Effector CD8-positive, alpha-beta T cell (primary cell): ENCODE data around the gene TUBGCP3.
"Not testable (repeated sequence)": the region's sequence is repeated elsewhere in the genome, so short reads cannot be mapped to it uniquely, and the experiment has no call there.

Source experiments
- DNase-seq: peaks from one replicate; lab custom pipeline; 2025; lab: John Stamatoyannopoulos, UW

The TUBGCP3 gene

DNA sequence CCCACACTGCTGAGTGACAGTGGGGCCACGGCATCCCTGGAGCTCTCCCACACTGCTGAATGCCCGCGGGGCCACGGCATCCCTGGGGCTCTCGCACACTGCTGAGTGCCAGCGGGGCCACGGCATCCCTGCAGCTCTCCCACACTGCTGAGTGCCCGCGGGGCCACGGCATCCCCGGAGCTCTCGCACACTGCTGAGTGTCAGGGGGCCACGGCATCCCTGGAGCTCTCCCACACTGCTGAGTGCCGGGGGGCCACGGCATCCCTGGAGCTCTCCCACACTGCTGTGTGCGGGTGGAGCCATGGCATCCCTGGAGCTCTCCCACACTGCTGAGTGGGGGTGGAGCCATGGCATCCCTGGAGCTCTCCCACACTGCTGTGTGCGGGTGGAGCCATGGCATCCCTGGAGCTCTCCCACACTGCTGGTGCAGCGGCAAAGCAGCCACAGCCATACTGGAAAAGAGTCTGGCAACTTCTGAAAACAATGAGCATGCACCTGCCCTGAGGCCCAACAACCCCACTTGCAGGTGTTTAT is 8.6 kb downstream of the TUBGCP3 start:
- DNase-seq, result no peak

DNA sequence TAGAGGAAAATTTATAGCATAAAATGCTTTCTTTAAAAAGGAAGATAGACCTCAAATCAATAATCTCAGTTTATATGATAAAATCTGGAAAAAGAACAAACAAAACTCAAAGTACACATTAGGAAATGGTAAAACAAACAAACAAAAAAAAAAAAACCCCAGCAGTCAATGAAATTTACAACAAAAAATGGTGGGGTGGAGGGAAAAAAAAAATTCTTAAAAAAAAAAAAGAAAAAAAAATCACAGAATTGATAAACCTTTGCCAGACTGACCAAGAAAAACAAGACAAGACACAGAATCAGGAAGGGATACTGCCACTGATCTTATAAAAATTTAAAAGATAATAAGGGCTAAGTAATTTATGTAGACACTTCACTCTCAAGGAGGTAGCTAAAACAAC is 11.2 kb downstream of the TUBGCP3 start:
- DNase-seq, result no peak

DNA sequence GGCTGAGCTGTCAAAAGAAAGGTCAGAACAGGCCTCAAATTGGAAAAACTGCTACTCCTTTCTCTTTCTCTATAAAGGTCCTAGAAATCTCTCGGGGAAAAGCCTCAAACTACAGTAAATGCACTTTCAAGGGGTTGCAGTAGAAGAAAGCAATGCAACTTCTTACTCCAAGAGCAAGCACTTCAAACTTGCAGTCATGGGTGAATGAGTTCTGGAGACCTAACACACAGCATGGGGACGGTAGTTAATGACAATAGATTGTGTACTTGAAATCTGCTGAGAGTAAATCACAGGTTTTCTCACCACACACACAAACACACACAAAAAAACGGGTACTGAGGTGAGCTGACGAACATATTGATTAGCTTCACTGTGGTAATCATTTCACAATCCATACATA is 11.8 kb downstream of the TUBGCP3 start:
- DNase-seq, result no peak

DNA sequence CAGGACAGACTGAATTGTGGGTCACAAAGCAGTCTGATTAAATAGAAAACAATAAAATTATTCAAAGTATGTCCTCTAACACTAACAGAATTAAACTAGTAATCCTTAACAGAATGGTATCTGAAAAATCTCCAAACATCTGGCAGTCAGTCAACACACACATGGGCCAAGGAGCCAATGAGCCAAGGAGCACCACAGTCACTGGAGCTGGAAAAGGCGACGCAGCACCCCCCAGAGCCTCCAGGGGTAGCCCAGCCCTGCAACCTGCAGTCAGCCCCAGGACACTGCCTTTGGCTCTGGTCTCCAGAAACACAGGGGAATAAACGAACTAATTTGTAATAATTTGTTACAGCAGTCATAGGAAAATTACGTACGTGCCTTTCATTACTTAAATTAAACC is 12.3 kb downstream of the TUBGCP3 start:
- DNase-seq, result no peak

DNA sequence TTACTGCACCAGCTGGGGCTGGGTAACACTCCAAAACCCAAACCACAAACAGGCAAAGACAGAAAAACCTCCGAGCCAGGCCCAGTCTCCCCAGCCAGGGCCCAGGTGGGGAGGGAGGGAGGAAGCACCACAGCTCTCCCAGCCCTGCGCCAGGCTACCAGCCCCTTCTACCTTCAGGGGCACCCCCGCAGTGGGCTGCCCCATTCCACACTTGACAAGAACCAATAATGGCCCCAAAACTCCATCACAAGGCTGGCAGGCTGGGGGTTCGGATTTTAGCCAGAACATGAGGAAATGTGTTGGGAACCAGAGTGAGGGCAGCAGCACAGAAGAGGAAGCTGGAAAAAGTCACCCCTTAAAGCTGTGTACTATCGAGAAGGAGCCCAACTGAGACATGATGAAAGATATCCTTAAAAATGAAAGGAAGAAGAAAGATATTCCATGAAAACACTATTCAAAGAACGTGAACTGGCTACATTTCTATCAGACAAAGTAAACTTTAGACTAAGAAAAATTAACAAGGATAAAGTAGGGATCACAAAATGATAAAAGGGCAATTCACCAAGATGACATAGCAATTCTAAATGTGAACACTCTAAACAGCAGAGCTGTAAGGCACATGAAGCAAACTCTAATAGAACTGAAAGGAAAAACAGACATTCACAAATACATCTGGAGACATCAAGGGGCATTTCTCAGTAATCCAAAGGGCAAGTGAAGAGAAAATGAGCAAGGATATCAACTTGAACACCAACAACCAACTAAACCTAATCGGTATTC is 12.9 kb downstream of the TUBGCP3 start:
- DNase-seq, result no peak

DNA sequence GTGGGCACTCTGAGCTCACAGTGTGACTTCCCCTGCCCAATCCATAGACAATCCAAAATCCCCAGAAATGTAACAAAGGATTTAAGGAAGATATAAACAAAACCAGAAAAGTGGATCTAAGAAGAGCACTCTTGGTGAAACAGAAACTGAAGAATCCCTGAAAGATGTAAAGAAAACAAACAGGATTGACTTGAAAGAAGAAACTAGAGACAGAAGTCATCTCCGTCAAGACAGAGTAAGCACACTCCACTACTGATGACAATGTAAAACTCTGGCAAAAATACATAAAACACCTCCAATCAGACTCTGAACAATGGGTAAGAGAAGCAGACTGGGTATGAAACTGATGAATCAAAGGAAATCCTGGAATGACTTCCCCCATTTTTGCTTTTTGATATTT is 13.5 kb downstream of the TUBGCP3 start:
- DNase-seq, result no peak

DNA sequence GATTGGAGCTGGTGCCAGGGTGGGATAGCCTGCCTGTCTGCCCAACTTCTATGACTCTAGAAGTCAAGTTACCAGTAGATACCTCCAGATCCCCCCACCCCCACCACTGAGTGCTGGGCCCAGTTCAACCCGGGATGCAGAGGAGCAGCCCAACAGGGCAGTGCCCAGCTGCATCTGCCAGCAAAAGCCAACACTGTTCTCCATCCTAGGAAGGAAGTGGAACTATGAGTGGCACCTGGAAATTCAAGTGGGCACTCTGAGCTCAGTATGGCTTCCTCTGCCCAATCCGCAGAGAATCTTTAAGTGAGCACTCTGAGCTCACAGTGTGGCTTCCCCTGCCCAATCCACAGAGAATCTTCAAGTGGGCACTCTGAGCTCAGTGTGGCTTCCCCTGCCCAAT is 14.2 kb downstream of the TUBGCP3 start:
- DNase-seq, result no peak

DNA sequence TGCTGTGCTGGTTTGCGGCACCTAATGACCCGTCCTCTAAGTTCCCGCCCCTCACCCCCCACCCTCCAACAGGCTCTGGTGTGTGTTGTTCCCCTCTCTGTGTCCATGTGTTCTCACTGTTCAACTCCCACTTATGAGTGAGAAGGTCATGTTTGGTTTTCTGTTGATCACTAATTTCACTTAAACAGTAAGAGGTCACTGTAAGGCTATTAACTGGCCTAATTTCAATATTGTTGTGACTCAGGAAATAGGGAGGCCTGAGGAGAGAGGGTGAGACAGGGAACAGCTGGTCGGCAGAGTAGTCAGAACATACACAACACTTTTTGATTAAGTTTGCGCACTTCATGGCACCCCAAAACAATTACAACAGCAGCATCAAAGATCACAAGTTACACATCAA is 15.6 kb downstream of the TUBGCP3 start:
- no peak for DNase-seq

DNA sequence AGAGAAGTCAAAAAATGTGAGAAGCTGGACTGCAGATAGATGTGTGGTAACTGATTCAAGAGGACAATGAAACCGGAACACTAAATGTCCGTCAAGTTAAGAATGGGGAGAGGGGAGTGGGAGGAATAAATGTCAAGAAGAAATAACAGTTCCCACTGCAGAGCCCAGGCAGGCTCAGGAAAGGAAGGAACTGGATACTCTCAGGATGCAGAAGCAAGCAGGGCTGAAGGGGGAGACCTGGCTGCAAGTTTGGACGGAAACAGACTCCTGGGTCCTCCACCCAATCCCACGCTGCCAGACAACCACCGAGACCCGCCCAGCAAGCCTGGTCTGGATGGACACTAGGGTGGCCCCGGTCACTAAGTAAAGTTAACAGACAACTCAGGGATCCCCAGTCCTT is 18.1 kb downstream of the TUBGCP3 start:
- DNase-seq, result no peak

DNA sequence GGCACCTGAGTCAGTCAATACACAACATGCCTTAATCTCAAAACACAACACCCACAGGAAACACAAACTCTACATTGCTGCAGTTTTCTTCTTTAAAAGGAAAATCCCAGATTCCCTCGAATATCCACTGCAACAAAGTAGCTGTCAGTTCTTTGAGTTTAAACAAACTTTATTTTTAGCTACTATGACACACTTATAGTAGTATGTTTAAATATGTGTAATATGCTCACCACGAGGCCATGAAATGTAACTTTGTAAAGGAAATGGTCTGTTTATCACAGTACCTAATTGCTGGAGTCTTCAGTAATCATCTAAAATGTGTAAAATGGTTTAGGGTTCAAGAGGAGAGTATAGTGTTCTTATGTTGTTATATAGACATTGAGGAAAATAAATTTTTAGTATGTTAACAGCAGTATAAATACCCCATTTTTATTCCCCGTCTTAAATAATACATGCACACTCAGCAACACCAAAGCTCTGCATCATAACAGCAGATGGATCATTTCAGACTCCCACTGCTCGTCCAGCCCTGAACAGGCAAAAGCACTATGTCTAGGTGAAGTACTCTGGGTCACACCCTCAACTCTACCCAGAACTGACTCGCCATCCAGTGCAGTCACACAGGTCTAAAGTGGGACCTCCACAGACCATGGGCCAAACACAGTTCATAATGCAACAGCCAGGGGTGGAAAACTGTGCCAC is 20.6 kb downstream of the TUBGCP3 start:
- DNase-seq, result no peak

DNA sequence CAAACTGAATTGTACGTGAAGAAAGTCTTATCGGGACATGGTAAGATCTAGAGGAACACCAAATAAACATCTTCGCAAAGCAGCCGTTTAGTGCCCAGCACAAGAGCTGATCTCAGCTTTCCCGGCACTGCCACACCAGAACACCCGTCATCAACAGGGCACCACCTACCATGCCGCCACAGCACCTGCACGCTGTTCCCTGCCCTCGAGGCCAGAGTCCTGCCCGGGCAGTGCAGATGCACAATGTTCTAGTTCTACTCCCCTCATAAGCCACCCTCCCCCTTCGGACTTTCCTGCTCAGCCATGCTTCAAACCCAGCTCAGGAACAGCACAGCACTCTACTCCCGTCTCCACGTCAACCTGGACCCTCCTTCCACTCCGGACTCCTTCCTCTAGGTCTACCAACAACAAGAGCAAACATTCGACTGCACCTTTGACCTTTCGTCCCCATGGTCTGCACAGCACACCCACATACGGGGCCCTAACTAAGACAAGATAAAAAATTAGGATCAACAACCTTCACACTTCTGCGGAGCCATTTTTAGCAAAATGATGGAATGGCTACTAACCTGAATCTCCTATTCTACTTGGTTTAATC is 25.1 kb downstream of the TUBGCP3 start:
- DNase-seq, result no peak

DNA sequence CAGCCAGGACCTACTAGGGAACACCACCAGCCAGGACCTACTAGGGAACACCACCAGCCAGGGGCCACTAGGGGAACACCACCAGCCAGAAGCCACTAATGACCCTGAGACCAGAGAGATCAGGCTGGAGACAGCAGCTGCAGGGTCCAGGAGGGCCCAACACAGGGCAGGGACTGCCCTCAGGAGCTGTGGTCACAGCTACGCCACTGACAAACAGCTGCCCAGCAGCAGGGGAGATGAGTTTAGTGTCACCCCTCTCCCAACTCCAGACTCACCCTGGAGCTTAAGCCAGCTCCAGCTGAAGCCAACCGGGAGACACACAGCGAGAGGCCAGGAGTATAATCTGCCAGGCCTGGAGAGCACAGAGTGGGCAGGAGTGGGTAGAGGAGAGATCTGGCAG is 25.7 kb downstream of the TUBGCP3 start:
- no peak for DNase-seq

DNA sequence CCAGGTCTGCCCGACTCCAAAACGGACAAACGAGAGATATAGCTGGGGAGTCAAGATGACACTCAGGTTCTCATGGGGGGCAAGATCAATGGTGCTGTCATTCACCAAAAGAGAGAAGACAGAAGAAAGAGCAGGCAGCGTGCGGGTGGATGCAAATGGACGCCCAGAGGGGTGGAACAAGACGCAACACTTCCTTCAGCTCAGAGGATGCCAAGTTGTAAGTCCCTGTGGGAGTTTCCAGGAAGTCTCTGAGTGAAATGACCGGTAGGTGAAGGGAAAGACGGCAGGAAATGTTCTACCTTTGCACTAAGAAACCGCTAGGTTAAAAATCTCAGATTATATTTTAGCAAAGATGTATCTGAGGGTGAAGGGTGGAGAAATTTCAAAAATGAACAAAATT is 26.5 kb downstream of the TUBGCP3 start:
- DNase-seq, result no peak

DNA sequence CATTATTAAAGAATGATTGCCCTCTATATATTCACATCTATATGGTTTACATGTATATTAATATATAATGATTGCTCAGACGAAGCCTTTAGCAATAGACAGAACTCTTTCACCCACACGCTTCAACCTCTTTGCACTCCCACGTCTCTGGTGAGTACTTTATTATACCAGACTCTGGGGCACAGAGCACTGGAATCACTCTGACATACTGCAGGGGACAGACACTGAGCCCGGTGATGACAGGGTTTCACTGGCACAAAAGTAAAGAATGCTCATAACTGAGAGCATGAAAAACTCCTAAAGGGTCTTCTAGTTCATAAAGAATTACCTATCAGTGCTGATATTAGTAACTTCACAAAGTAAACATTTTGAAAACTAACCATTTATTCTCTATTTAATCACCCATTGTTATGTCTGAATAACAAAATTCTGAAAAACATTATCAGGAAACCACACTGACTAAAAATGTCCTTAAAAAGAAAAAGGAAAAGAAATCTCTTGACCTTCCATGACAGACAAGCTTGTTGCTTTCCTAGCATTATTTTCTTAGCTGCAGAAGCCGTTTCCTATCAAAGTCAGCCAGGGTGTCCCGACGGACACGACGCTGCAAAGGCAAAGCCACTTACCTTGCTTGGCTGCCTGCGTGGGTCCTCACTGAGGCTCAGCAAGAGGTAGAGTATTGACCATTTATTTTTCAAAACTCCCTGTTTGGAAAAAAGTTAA is 29.1 kb downstream of the TUBGCP3 start:
- no peak for DNase-seq

DNA sequence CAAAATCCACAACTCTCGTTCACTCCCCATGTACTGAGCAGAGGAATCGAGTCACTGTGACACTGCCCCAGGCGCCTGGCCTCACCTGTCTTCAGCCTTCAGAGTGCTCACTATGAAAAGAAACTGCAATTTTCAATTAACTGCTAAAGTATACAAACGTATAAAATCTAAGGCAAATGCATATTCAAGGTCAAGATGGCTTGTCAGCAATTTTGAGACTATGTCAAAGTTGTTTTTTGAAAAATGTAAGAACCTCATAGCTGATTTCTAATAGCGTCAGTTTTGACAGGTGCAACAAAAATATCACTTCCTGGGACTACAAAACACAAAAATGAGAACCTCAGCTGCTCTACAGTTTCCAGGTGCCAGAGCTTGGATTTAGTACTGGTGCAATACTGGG is 31.4 kb downstream of the TUBGCP3 start:
- no peak for DNase-seq

DNA sequence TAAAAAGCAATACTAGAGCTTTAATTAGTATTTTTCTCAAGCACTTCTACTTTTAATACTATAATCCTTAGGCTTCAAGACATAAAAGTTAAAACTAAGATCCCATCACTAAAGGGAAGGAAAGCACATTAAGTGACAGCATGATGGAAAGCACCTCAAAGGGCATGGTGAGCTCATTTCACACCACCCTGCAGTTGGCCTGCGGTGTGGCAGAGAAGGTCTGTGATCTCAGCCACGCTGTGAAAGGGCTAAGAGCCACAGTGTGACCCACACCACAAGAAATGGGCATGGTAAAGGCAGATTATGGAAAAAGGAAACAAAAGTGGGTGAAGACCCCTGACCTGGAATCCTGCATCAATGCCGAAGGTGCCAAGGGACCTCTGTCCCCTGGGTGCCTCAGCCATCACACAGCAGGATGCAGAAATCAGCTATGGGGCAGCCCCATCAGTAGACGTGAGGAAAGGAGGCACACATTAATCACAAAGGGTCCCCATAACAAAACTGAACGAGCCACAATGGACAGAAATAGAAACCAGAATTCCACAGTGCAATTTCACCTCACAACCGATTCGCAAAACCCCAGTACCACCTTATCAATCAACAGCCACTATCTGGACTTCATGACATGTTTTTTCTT is 33.6 kb downstream of the TUBGCP3 start:
- DNase-seq, result no peak

DNA sequence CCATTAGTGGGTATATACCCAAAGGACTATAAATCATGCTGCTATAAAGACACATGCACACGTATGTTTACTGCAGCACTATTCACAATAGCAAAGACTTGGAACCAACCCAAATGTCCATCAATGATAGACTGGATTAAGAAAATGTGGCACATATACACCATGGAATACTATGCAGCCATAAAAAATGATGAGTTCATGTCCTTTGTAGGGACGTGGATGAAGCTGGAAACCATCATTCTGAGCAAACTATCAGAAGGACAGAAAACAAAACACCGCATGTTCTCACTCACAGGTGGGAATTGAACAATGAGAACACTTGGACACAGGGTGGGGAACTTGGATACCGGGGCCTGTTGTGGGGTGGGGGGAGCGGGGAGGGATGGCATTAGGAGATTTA is 39.0 kb downstream of the TUBGCP3 start:
- DNase-seq, result not testable (repeated sequence)

DNA sequence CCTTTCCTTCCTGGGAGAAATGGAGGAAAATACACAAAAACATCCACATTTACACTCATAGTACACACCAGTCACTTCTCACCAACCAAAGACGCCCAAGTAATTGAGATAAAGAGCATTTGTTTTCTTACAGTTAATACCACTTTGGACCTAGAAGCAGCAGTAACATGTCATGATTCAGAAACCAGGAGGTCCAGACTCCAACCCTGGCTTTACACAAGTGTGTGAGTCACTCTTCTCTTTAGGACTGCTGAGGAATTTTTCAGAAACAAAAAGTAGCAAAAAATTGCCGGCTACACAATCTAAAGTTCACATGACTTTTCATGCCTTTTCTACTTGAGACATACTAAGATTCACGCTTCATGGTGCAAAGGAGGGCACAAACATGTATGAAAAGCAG is 42.1 kb downstream of the TUBGCP3 start:
- DNase-seq, result no peak

DNA sequence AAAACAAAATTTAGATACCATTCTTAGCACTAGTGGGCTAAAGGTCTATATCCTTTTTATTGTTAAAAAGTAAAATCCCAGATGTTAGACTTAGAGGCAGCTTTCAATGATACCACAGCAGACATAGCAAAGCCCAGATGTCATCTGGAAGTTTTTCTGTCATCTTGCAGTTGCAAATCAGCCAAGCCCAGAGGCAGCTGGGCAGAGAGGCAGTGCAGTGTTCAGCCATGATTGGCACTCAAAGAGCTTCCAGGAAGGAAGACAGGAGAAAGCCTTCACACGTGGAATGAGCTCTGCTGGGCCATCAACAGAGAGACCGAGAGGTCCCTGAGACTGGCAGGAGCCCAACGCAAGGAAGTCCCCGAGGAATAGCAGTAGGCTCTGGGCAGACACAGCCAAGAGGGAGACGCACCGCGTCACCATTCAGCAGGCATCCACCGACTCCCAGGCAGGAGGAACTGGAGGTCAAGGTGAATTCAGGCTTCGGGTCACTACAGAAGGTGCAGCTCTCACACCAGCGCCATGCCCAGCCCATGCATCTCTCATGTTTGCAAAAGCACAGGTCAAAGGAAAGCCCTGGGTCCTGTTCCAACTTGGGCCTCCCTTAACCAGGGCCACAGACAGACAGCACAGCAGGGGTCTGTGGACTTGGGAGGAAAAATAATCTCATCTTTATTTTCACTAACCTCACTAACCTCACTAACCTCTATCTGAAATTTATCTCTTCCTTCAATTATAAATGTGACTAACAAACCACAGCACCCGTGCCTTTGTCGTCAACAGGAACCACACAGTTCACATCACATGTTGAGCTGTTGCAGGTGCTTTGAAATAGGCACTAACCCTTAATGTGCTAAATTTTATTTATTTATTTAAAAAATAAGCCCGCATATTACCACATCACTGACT is 54.9 kb downstream of the TUBGCP3 start:
- no peak for DNase-seq

DNA sequence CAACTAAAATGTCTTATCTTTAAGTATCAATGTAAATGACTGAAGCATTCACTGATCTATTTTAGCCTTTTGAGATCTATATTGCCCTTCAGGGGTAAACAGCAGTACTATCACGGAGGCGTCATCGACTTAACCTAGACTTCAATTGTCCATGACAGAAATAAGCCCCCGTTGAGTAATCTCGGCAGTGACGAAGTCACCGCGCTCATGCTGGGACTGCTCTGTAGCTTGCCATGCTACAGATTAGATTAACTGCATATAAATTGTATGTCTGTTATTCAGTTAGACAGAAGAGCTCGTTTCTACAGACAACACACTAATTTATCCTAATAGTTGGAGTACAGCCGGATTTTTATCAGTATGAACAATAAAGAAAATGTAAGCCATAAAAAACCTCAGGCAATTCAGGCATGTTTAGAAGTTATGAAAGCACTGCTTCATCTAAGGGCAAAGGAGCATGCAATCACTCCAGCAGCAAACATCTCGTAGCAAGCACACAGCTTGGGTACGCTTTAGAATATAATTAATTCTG is 56.6 kb downstream of the TUBGCP3 start:
- no peak for DNase-seq

DNA sequence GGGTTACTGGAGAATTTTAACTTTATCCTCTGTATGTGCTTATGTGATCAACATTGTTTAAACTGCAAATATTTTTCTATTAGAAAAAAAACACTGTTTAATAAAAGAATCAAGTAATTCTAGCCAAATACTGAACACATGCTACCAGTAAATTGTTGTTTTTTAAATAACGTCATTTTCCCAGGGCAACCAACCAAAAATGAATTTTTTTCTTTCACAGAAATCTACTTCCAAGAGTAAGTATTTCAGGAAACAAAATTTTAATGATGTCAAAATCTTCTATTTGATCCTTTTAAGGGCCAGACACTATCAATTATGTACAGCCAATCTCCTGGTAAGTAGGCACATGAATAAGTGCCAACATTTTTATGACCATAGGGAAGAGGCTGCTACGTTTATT is 57.1 kb downstream of the TUBGCP3 start:
- DNase-seq, result no peak
